Measurements from ENCODE around the gene RPL18A. TPM values are rescaled to one million over a fixed set of nuclear protein-coding genes. Genes with fewer than 3 reads are reported as not detected.

RPL18A gene
- total and polyA plus RNA-seq, 10 of the 15 experiments (the other 5 are each of a cell fraction or from before 2014, with no cell fraction given) = 1,181 to 3,774 (median 2,300) TPM

GRCh38 chr19:17883627-17884410 lies 24.1 kb downstream of the RPL18A start:
- ChIA-PET POLR2A (interaction anchor here (1.1 kb wide), 1 partner anchor 49 kb away, joined by 3 read pairs; the partner anchor contains the start of gene CCDC124), RAD21 (ENCODE audit: unreplicated experiment) (interaction anchor here (0.8 to 2.3 kb wide), 4 partner anchors 25 to 410 kb away, joined by 3 to 10 read pairs (median 3); partner anchors contain the start of gene RPL18A), SMC1A (ENCODE audit: uncharacterized antibody, unreplicated experiment) (interaction anchor here (1.0 kb wide), 1 partner anchor 30 kb away, joined by 3 read pairs; no protein-coding TSS in a partner anchor), CTCF (interaction anchor here (1.1 kb wide), 1 partner anchor 24 kb away, joined by 5 read pairs; the partner anchor contains the start of gene RPL18A)
- H3K4me3 ChIP-seq = no peak overlapping the region
- DNase-seq (ENCODE audit: low read depth, low spot score) (no peak), FAIRE-seq (no peak), ATAC-seq (no peak)
- no peaks in the 10 kb centered on the region for H3K79me2 ChIP-seq (ENCODE audit: control insufficient read depth, insufficient read depth, low read length)
- H3K27ac ChIP-seq (ENCODE audit: control insufficient read depth, insufficient read depth) = peak overlapping the region; percentile 50
- H3K4me1 ChIP-seq (ENCODE audit: control insufficient read depth, insufficient read depth, low read length) = peaks cover 32% of the 10 kb centered on the region
- BruUV-seq (replicated peaks) = no TSS peak
- in situ Hi-C loops (cut with MboI) (no loop called here), intact Hi-C loops (cut with micrococcal nuclease; ENCODE audit: unreplicated experiment) (no loop called here)
- H4K20me1 ChIP-seq (ENCODE audit: control insufficient read depth, insufficient read depth) = no peaks in the 10 kb centered on the region
- no peaks in the 10 kb centered on the region for H3K36me3 ChIP-seq (ENCODE audit: control insufficient read depth in 2 of 2, insufficient read depth in 2 of 2, low read length in 1 of 2)
- no peaks in the 10 kb centered on the region; a peak in 1 of 4 replicates for H3K27me3 ChIP-seq (replicated peaks in 1 of 2; ENCODE audit: control insufficient read depth in 2 of 2, insufficient read depth in 2 of 2, low read length in 1 of 2)
- no peaks in the 10 kb centered on the region for H3K9me3 ChIP-seq (replicated peaks; ENCODE audit: control insufficient read depth, insufficient read depth, low read length)
- no peak overlapping the region for H2AFZ ChIP-seq (ENCODE audit: control insufficient read depth, low read depth, low read length)
- 84% methylated on average over 28 of the region's 33 CpGs for WGBS (ENCODE audit: insufficient coverage, insufficient replicate concordance, low lambda C conversion rate, missing lambda C conversion rate)
- TF ChIP-seq KAT2A (conservative IDR thresholded peaks at IDR 0.05; ENCODE audit: control insufficient read depth, low read depth, low read length) (no peak), POLR2AphosphoS2 (IDR thresholded peaks at IDR 0.05; ENCODE audit: low read depth, low read length) (no peak), EZH2 (IDR thresholded peaks at IDR 0.05; ENCODE audit: borderline replicate concordance, control insufficient read depth, low read depth, low read length) (no peak), NR2C2 (IDR thresholded peaks at IDR 0.05; ENCODE audit: borderline replicate concordance, control insufficient read depth, insufficient read length, low read depth) (no peak), NBN (IDR thresholded peaks at IDR 0.05) (no peak), IRF5 (IDR thresholded peaks at IDR 0.05; ENCODE audit: borderline replicate concordance) (no peak), SMC3 (IDR thresholded peaks at IDR 0.05; ENCODE audit: borderline replicate concordance, low read length) (no peak), NRF1 (conservative IDR thresholded peaks at IDR 0.05; ENCODE audit: low read depth, low read length) (no peak), BACH1 (IDR thresholded peaks at IDR 0.05; ENCODE audit: borderline replicate concordance) (no peak)
- TF ChIP-seq, protein P1, sequence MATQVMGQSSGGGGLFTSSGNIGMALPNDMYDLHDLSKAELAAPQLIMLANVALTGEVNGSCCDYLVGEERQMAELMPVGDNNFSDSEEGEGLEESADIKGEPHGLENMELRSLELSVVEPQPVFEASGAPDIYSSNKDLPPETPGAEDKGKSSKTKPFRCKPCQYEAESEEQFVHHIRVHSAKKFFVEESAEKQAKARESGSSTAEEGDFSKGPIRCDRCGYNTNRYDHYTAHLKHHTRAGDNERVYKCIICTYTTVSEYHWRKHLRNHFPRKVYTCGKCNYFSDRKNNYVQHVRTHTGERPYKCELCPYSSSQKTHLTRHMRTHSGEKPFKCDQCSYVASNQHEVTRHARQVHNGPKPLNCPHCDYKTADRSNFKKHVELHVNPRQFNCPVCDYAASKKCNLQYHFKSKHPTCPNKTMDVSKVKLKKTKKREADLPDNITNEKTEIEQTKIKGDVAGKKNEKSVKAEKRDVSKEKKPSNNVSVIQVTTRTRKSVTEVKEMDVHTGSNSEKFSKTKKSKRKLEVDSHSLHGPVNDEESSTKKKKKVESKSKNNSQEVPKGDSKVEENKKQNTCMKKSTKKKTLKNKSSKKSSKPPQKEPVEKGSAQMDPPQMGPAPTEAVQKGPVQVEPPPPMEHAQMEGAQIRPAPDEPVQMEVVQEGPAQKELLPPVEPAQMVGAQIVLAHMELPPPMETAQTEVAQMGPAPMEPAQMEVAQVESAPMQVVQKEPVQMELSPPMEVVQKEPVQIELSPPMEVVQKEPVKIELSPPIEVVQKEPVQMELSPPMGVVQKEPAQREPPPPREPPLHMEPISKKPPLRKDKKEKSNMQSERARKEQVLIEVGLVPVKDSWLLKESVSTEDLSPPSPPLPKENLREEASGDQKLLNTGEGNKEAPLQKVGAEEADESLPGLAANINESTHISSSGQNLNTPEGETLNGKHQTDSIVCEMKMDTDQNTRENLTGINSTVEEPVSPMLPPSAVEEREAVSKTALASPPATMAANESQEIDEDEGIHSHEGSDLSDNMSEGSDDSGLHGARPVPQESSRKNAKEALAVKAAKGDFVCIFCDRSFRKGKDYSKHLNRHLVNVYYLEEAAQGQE (IDR thresholded peaks at IDR 0.05; ENCODE audit: low read depth, low read length) = no peak
- H3K9ac ChIP-seq (ENCODE audit: control insufficient read depth, insufficient read depth, low read length) = no peak overlapping the region
- peak overlapping the region; percentile 26 for H3K4me2 ChIP-seq (ENCODE audit: control insufficient read depth, insufficient read depth)
